Muscle of leg (tissue), 11 donors: ENCODE measurements around the gene MAFF. TPM values are rescaled to one million over a fixed set of nuclear protein-coding genes. Genes with fewer than 3 reads are reported as not detected.

Experiments used
- DNase-seq: peaks from one replicate; pipeline ENCODE4 v3.0.0; 2013
- H3K27ac ChIP-seq: one replicate; pipeline ENCODE4 v1.5.1; 2013; ENCODE audit warnings: mild to moderate bottlenecking, low read length, control low read depth
- H3K27me3 ChIP-seq: one replicate; pipeline ENCODE4 v1.6.1; 2013; ENCODE audit warnings: low read length; ENCODE audit not compliant: control insufficient read depth, insufficient read depth
- H3K36me3 ChIP-seq: one replicate; pipeline ENCODE4 v1.6.1; 2013; ENCODE audit warnings: low read length; ENCODE audit not compliant: control insufficient read depth, insufficient read depth
- H3K4me1 ChIP-seq: one replicate; pipeline ENCODE4 v1.6.1; 2013; ENCODE audit warnings: low read length; ENCODE audit not compliant: control insufficient read depth, insufficient read depth
- H3K4me3 ChIP-seq: one replicate; pipeline ENCODE4 v1.5.1; 2013; ENCODE audit warnings: low read length, control low read depth
- H3K9me3 ChIP-seq: replicated peaks from 2 replicates; pipeline ENCODE4 v1.6.1; 2013; ENCODE audit warnings: low read depth, low read length; ENCODE audit not compliant: control insufficient read depth
- WGBS: methylation state at CpG from one replicate; pipeline ENCODE4 v1.1.5; 2013; ENCODE audit warnings: missing lambda C conversion rate; ENCODE audit not compliant: insufficient coverage; 5-methylcytosine and 5-hydroxymethylcytosine counted together
- polyA plus RNA-seq, 8 donors: library from polyadenylated mRNA; unstranded; fragments of 120-200 nt; gene quantifications; one replicate each; pipeline versions ENCODE4 v1.2.1 to v1.2.3, GENCODE V29; 2013; ENCODE audit warnings: inconsistent platforms in 1 of 8, low replicate concordance in 1 of 8; ENCODE audit not compliant: insufficient read length in 8 of 8, insufficient read depth in 1 of 8
- total RNA-seq: library from RNA; stranded (reverse); fragments of 120-200 nt; gene quantifications from one replicate; pipeline ENCODE4 v1.2.4, GENCODE V29; 2013

MAFF gene
- total and polyA plus RNA-seq, 9 donors = 2.0 to 7.3 (median 4.5) TPM

- H3K9me3 ChIP-seq = no peaks in the 10 kb centered on the region
- H3K4me1 ChIP-seq = peaks cover 29% of the 10 kb centered on the region
- no peak for DNase-seq
- no peaks in the 10 kb centered on the region for H3K36me3 ChIP-seq
- H3K27ac ChIP-seq = no peak overlapping the region
- H3K4me3 ChIP-seq = peak overlapping the region; percentile 26
- peaks cover 5% of the 10 kb centered on the region for H3K27me3 ChIP-seq
- WGBS = 14% methylated on average over 8 of the region's 8 CpGs
Observed at GRCh38 chr22:38213990-38214301, 12.2 kb downstream of the MAFF start.

- Histone ChIP-seq H3K9me3 (no peaks in the 10 kb centered on the region), H3K27me3 (peaks cover 5% of the 10 kb centered on the region), H3K4me3 (peak overlapping the region; percentile 26), H3K4me1 (peaks cover 33% of the 10 kb centered on the region), H3K27ac (no peak overlapping the region), H3K36me3 (no peaks in the 10 kb centered on the region)
- DNase-seq = peak; percentile 86
- 3% methylated on average over 76 of the region's 81 CpGs for WGBS
Observed at GRCh38 chr22:38214302-38215056, 12.7 kb downstream of the MAFF start.

- Histone ChIP-seq H3K4me3 (no peak overlapping the region), H3K9me3 (no peaks in the 10 kb centered on the region), H3K27ac (no peak overlapping the region), H3K36me3 (peaks cover 6% of the 10 kb centered on the region), H3K4me1 (peaks cover 42% of the 10 kb centered on the region), H3K27me3 (peaks cover 5% of the 10 kb centered on the region)
- no peak for DNase-seq
- WGBS = 56% methylated on average over 4 of the region's 11 CpGs
Observed at GRCh38 chr22:38215156-38216038, 13.6 kb downstream of the MAFF start.

GRCh38 chr22:38218661-38219622 is 17.1 kb downstream of the MAFF start:
- peak overlapping the region; percentile 88 for H3K27ac ChIP-seq
- peaks cover 40% of the 10 kb centered on the region for H3K36me3 ChIP-seq
- peaks cover 2% of the 10 kb centered on the region for H3K27me3 ChIP-seq
- WGBS = 21% methylated on average over 10 of the region's 25 CpGs
- H3K4me3 ChIP-seq = no peak overlapping the region
- peak; percentile 80 for DNase-seq
- peaks cover 52% of the 10 kb centered on the region for H3K4me1 ChIP-seq
- no peaks in the 10 kb centered on the region for H3K9me3 ChIP-seq

- peaks cover 47% of the 10 kb centered on the region for H3K4me1 ChIP-seq
Observed at GRCh38 chr22:38219632-38220031, 17.8 kb downstream of the MAFF start.

GRCh38 chr22:38220163-38220562 is 18.4 kb downstream of the MAFF start:
- Histone ChIP-seq H3K36me3 (peaks cover 50% of the 10 kb centered on the region), H3K4me1 (peaks cover 41% of the 10 kb centered on the region), H3K27me3 (no peaks in the 10 kb centered on the region), H3K9me3 (no peaks in the 10 kb centered on the region), H3K27ac (peak overlapping the region; percentile 88), H3K4me3 (no peak overlapping the region)
- WGBS = 57% methylated on average over 4 of the region's 8 CpGs
- no peak for DNase-seq

More at GRCh38 chr22:38219632-38220031, 17.8 kb downstream of the MAFF start:
- peak overlapping the region; percentile 88 for H3K27ac ChIP-seq
- no peak for DNase-seq
- no peak overlapping the region for H3K4me3 ChIP-seq
- H3K36me3 ChIP-seq = peaks cover 45% of the 10 kb centered on the region
- no peaks in the 10 kb centered on the region for H3K27me3 ChIP-seq
- no peaks in the 10 kb centered on the region for H3K9me3 ChIP-seq
- whole genome bisulfite sequencing = 60% methylated on average over 4 of the region's 10 CpGs

GRCh38 chr22:38220653-38221386 is 19.0 kb downstream of the MAFF start:
- Histone ChIP-seq H3K36me3 (peaks cover 57% of the 10 kb centered on the region), H3K9me3 (no peaks in the 10 kb centered on the region), H3K27me3 (no peaks in the 10 kb centered on the region), H3K4me3 (no peak overlapping the region), H3K27ac (peak overlapping the region; percentile 88), H3K4me1 (peaks cover 37% of the 10 kb centered on the region)
- 71% methylated on average over 20 of the region's 22 CpGs for WGBS
- no peak for DNase-seq

- Histone ChIP-seq H3K36me3 (peaks cover 63% of the 10 kb centered on the region), H3K4me1 (peaks cover 37% of the 10 kb centered on the region), H3K27me3 (no peaks in the 10 kb centered on the region), H3K4me3 (no peak overlapping the region), H3K9me3 (no peaks in the 10 kb centered on the region), H3K27ac (no peak overlapping the region)
- DNase-seq = no peak
- 92% methylated on average over 17 of the region's 22 CpGs for WGBS
Observed at GRCh38 chr22:38221407-38221806, 19.6 kb downstream of the MAFF start.
